BLaER1 treated with 17β-estradiol and CSF1 and Interleukin-3, amounts not matched to agents 10 nM and 100 nM (cell line): ENCODE measurements around the gene POLR2I.

Experiments
- H3K27ac ChIP-seq, 11 experiments: shearing (Covaris generic); formaldehyde crosslinking; 2 replicates each; pipeline ENCODE4 v1.8.1; 2022
- H3K27me3 ChIP-seq, 11 experiments: shearing (Covaris generic); formaldehyde crosslinking; 2 replicates each; pipeline ENCODE4 v1.8.1; 2022
- H3K36me3 ChIP-seq, 11 experiments: shearing (Covaris generic); formaldehyde crosslinking; 2 replicates each; pipeline ENCODE4 v1.8.1; 2022
- H3K4me1 ChIP-seq, 10 experiments: shearing (Covaris generic); formaldehyde crosslinking; 2 replicates each; pipeline ENCODE4 v1.8.1; 2022
- H3K4me2 ChIP-seq, 11 experiments: shearing (Covaris generic); formaldehyde crosslinking; 2 replicates each; pipeline ENCODE4 v1.8.1; 2022
- H3K4me3 ChIP-seq, 10 experiments: shearing (Covaris generic); formaldehyde crosslinking; 2 replicates each; pipeline ENCODE4 v1.8.1; 2022
- H3K9ac ChIP-seq, 11 experiments: shearing (Covaris generic); formaldehyde crosslinking; 2 replicates each; pipeline ENCODE4 v1.8.1; 2022
- H3K9me3 ChIP-seq, 11 experiments: shearing (Covaris generic); formaldehyde crosslinking; replicated peaks in 1 of 11; 2 replicates each; pipeline ENCODE4 v1.8.1; 2022
- H4K20me1 ChIP-seq, 11 experiments: shearing (Covaris generic); formaldehyde crosslinking; 2 replicates each; pipeline ENCODE4 v1.8.1; 2022
- Cebpa-rat ChIP-seq, 11 experiments: shearing (Covaris generic); IDR thresholded peaks; 2 replicates each; pipeline ENCODE4 v1.8.1; 2022

POLR2I gene

DNA sequence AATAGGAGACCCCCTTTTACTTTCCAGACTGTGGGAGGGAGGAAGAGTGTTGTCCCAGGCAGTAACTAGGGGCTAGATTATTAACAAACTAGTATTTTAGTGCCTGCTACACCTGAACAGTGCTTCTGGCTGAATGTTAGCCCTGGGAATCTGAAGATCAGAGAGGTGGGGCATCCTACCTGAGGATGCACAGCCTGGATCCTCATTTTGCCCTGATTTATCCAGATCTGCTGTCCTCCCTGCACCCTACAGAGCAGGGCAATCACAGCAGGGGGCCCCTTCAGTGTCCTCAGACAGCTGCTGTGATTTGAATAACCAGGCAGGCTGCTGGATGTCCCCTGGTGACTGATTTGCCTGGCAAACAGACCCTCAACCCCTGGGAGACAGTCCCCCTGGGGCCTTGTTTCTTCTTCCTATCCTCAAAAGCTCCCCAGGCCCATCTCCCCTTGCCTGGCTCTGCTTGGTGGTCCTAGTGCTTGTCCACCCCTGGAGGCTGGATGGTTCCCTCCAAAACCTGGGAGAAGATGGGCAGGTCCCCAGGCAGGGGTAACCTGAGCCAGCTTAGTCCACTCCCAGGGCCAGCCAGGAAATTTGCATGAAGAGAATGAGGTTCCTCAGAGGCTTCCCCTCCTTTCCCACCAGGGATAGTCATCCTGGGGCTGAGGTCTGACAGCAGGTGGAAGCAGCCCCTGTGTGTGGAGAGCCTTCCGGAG lies 4.0 kb downstream of the POLR2I start, which contains the start of gene OVOL3:
Gene OVOL3, plus strand, starts transcription at position 657 of the 713 bp plus-strand sequence. CDS start 60 bp downstream, outside the sequence.
- no peaks in the 10 kb centered on the region for H3K9me3 ChIP-seq
- no peak within 1 kb of the TSS for H3K4me2 ChIP-seq
- peaks cover 15 to 70% (median 47%) of the 10 kb centered on the region in 11 experiments for H3K36me3 ChIP-seq
- H3K27me3 ChIP-seq = no peaks in the 10 kb centered on the region
- TF ChIP-seq Cebpa-rat (IDR thresholded peaks at IDR 0.05) = no peak
- no peak within 1 kb of the TSS for H3K27ac ChIP-seq
- peaks cover 0 to 40% (median 7%) of the 10 kb centered on the region in 11 experiments; a peak in 10 of 22 replicates for H4K20me1 ChIP-seq
- peak within 1 kb of the TSS in 6 of 11 experiments; percentile 18 to 85 (median 42); a peak in 8 of 22 replicates for H3K9ac ChIP-seq
- no peak within 1 kb of the TSS for H3K4me3 ChIP-seq
- H3K4me1 ChIP-seq = peaks cover 11 to 18% (median 13%) of the 10 kb centered on the region in 10 experiments

GRCh38 chr19:36108684-36109083 lies 6.0 kb downstream of the POLR2I start:
- peaks cover 20 to 89% (median 66%) of the 10 kb centered on the region in 11 experiments for H3K36me3 ChIP-seq
- H3K9ac ChIP-seq = no peak overlapping the region
- H4K20me1 ChIP-seq = peaks cover 0 to 58% (median 12%) of the 10 kb centered on the region in 11 experiments; a peak in 11 of 22 replicates
- H3K27ac ChIP-seq = no peak overlapping the region
- H3K27me3 ChIP-seq = no peaks in the 10 kb centered on the region
- no peak overlapping the region for H3K4me2 ChIP-seq
- H3K4me1 ChIP-seq = peaks cover 6 to 13% (median 8%) of the 10 kb centered on the region in 10 experiments
- no peak for TF ChIP-seq Cebpa-rat (IDR thresholded peaks at IDR 0.05)
- no peak overlapping the region for H3K4me3 ChIP-seq
- H3K9me3 ChIP-seq = no peaks in the 10 kb centered on the region

DNA sequence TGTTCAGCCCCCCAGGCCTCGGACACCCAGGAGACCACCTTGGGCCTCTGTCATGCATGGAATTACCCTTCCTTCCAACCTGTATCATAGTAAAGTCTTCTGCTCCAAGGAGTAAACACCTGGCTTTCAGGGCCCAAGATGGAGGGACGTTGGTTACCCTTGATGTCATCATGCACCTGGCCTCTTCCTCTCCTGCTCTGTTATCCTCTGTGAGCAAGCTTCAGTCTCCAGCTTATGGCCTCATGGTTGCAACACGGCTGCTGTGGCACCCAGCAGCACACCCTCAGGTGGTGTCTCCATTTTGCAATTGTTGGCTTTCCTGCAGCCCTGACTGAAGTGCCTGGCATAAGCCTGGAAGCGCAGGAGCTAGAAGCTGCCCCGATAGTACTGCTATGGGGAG lies 7.7 kb downstream of the POLR2I start:
- no peak overlapping the region for H3K27ac ChIP-seq
- no peak overlapping the region for H3K4me3 ChIP-seq
- no peak for TF ChIP-seq Cebpa-rat (IDR thresholded peaks at IDR 0.05)

GRCh38 chr19:36106441-36106840 lies 8.2 kb downstream of the POLR2I start:
- Histone ChIP-seq H3K4me1 (peaks cover 0 to 5% (median 0%) of the 10 kb centered on the region in 10 experiments; a peak in 1 of 20 replicates), H4K20me1 (peaks cover 0 to 58% (median 0%) of the 10 kb centered on the region in 11 experiments; a peak in 6 of 22 replicates), H3K36me3 (peaks cover 12 to 89% (median 66%) of the 10 kb centered on the region in 11 experiments; a peak in 21 of 22 replicates), H3K9me3 (no peaks in the 10 kb centered on the region), H3K9ac (no peak overlapping the region), H3K27ac (no peak overlapping the region), H3K27me3 (no peaks in the 10 kb centered on the region), H3K4me3 (no peak overlapping the region), H3K4me2 (no peak overlapping the region)
- TF ChIP-seq Cebpa-rat (IDR thresholded peaks at IDR 0.05) = no peak

More for the DNA sequence above, 7.7 kb downstream of the POLR2I start:
- Histone ChIP-seq H3K36me3 (peaks cover 12 to 89% (median 66%) of the 10 kb centered on the region in 11 experiments; a peak in 21 of 22 replicates), H3K27me3 (no peaks in the 10 kb centered on the region), H3K9ac (no peak overlapping the region), H3K4me1 (peaks cover 0 to 5% (median 0%) of the 10 kb centered on the region in 10 experiments; a peak in 1 of 20 replicates), H3K9me3 (no peaks in the 10 kb centered on the region), H4K20me1 (peaks cover 0 to 55% (median 0%) of the 10 kb centered on the region in 11 experiments; a peak in 6 of 22 replicates), H3K4me2 (no peak overlapping the region)

GRCh38 chr19:36103842-36104552 lies 10.7 kb downstream of the POLR2I start:
- H3K9ac ChIP-seq = no peak overlapping the region
- no peaks in the 10 kb centered on the region for H3K27me3 ChIP-seq
- no peak overlapping the region for H3K4me3 ChIP-seq
- no peak for TF ChIP-seq Cebpa-rat (IDR thresholded peaks at IDR 0.05)
- H3K27ac ChIP-seq = no peak overlapping the region
- no peak overlapping the region for H3K4me2 ChIP-seq
- peaks cover 12 to 100% (median 80%) of the 10 kb centered on the region in 11 experiments; a peak in 21 of 22 replicates for H3K36me3 ChIP-seq
- H3K9me3 ChIP-seq = no peaks in the 10 kb centered on the region
- peaks cover 0 to 6% (median 0%) of the 10 kb centered on the region in 10 experiments; a peak in 3 of 20 replicates for H3K4me1 ChIP-seq
- H4K20me1 ChIP-seq = peaks cover 0 to 68% (median 0%) of the 10 kb centered on the region in 11 experiments; a peak in 8 of 22 replicates

DNA sequence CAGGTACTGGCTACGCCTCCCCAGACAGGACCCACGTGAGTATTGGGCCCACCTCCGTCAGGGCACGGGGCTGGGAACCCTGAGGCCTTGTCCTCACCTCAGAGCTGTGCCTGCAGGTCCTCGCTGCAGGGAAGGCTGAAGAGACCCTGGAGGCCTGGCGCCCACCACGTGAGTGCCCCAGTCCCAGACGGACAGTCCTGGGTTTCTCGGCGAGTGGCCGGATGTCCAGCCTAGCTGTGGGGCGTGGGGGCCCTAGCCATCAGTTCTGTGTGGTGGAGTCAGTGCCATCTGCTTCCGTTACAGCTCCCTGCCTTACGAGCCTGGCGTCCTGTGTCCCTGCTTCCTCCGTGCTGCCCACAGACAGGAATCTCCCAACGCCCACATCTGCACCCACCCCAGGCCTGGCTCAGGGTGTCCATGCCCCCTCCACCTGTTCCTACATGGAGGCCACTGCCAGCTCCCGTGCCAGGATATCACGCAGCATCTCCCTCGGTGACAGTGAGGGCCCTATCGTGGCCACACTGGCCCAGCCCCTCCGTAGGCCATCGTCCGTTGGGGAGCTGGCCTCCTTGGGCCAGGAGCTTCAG lies 11.5 kb downstream of the POLR2I start:
- no peak overlapping the region for H3K27ac ChIP-seq
- H3K4me2 ChIP-seq = no peak overlapping the region
- peaks cover 0 to 6% (median 0%) of the 10 kb centered on the region in 10 experiments; a peak in 3 of 20 replicates for H3K4me1 ChIP-seq
- H3K9ac ChIP-seq = no peak overlapping the region
- H3K36me3 ChIP-seq = peaks cover 12 to 100% (median 87%) of the 10 kb centered on the region in 11 experiments; a peak in 21 of 22 replicates
- H3K4me3 ChIP-seq = no peak overlapping the region
- TF ChIP-seq Cebpa-rat (IDR thresholded peaks at IDR 0.05) = no peak
- H3K9me3 ChIP-seq = no peaks in the 10 kb centered on the region
- no peaks in the 10 kb centered on the region for H3K27me3 ChIP-seq
- H4K20me1 ChIP-seq = peaks cover 0 to 63% (median 0%) of the 10 kb centered on the region in 11 experiments; a peak in 8 of 22 replicates

DNA sequence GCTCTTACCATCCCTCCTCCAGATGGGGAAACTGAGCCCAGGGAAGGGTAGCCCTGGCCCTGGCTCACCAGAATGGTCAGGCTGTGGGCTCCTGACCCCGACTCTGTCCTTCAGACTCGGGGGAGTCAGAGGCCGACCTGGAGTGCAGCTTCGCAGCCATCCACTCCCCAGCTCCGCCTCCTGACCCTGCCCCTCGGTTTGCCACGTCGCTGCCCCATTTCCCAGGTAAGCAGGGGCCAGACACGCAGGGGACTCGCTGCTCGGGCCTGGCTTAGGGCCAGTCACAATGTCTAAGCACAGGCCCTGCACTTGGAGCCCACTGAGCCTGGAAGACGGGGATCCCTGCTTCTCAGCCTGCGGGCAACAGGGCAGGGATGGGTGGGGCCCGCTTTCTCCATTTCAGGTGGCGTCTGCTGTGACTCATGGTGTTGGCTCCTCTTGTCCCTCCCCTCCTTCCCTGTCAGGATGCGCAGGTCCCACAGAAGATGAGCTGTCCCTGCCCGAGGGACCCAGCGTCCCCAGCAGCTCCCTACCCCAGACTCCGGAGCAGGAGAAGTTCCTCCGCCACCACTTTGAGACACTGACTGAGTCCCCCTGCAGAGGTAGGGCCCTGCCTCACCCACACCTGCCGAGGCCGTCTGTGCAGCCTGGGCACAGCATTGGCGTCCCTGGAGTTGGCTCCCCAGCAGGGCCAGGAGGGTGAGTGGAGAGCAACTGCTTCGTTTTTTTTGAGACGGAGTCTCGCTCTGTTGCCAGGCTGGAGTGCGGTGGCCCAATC lies 12.9 kb downstream of the POLR2I start:
- Histone ChIP-seq H3K9ac (no peak overlapping the region), H3K36me3 (peaks cover 16 to 100% (median 97%) of the 10 kb centered on the region in 11 experiments; a peak in 21 of 22 replicates), H3K27ac (no peak overlapping the region), H3K4me2 (no peak overlapping the region), H3K27me3 (no peaks in the 10 kb centered on the region), H4K20me1 (peaks cover 0 to 51% (median 0%) of the 10 kb centered on the region in 11 experiments; a peak in 7 of 22 replicates), H3K4me3 (no peak overlapping the region), H3K4me1 (peaks cover 0 to 6% (median 0%) of the 10 kb centered on the region in 10 experiments; a peak in 3 of 20 replicates), H3K9me3 (no peaks in the 10 kb centered on the region)
- no peak for TF ChIP-seq Cebpa-rat (IDR thresholded peaks at IDR 0.05)

GRCh38 chr19:36100476-36100875 lies 14.2 kb downstream of the POLR2I start:
- no peaks in the 10 kb centered on the region for H3K27me3 ChIP-seq
- H3K27ac ChIP-seq = no peak overlapping the region; a peak in 1 of 22 replicates
- TF ChIP-seq Cebpa-rat (IDR thresholded peaks at IDR 0.05) = no peak
- peak overlapping the region in 2 of 11 experiments; percentile 41; a peak in 2 of 22 replicates for H3K9ac ChIP-seq
- peaks cover 0 to 6% (median 0%) of the 10 kb centered on the region in 10 experiments; a peak in 3 of 20 replicates for H3K4me1 ChIP-seq
- no peak overlapping the region for H3K4me3 ChIP-seq
- peaks cover 0 to 51% (median 0%) of the 10 kb centered on the region in 11 experiments; a peak in 7 of 22 replicates for H4K20me1 ChIP-seq
- H3K9me3 ChIP-seq = no peaks in the 10 kb centered on the region
- no peak overlapping the region; a peak in 1 of 22 replicates for H3K4me2 ChIP-seq
- H3K36me3 ChIP-seq = peaks cover 17 to 100% (median 96%) of the 10 kb centered on the region in 11 experiments; a peak in 21 of 22 replicates
